HepG2 (cell line): ENCODE results near the gene LIPC.

Source experiments
- BRCA1 ChIP-seq: sonication (generic); formaldehyde crosslinking; IDR thresholded peaks from 2 replicates; pipeline ENCODE4 v1.4.0; 2020; ENCODE audit warnings: missing genetic modification reagents
- CBX5 ChIP-seq: sonication (generic); formaldehyde crosslinking; IDR thresholded peaks from 2 replicates; pipeline ENCODE4 v1.4.0; 2020; ENCODE audit warnings: missing genetic modification reagents, borderline replicate concordance
- TAF1 ChIP-seq: sonication (generic); formaldehyde crosslinking; IDR thresholded peaks from 2 replicates; pipeline ENCODE4 v1.4.0; 2020; ENCODE audit warnings: missing genetic modification reagents
- ZNF10 ChIP-seq: sonication (generic); formaldehyde crosslinking; IDR thresholded peaks from 2 replicates; pipeline ENCODE4 v1.4.0; 2020; ENCODE audit warnings: mild to moderate bottlenecking, low read depth, missing genetic modification reagents, borderline replicate concordance
- ZNF557 ChIP-seq: sonication (generic); formaldehyde crosslinking; IDR thresholded peaks from 2 replicates; pipeline ENCODE4 v1.4.0; 2020; ENCODE audit warnings: missing genetic modification reagents
- TF ChIP-seq, protein P1 (sequence below): sonication (generic); formaldehyde crosslinking; IDR thresholded peaks from 2 replicates; pipeline ENCODE4 v1.5.0; 2020; ENCODE audit warnings: mild to moderate bottlenecking, missing genetic modification reagents, moderate library complexity

DNA sequence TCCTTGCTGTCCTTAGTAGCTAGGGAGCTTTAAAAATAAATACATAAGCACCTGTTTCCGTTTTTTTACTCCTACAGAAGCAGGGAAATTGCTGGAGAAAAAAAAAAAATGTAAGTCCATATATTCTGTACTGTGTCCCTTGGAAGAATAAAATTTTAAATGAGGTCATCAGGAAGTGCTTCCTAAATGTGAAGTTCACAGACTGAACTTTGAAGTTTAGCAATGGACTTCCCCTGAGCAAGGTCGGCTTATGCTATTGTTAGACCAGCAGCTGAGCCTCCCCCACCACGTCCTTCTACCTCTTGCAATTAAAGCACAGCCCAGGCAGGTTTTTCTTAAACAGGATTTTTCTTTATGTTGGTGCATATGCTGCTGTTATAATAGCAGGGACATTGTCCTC is 26.3 kb downstream of the LIPC start:
- TF ChIP-seq BRCA1 (no peak), ZNF557 (no peak), ZNF10 (no peak), TAF1 (CRISPR knock-in tag) (no peak), CBX5 (CRISPR knock-in tag) (no peak)
- TF ChIP-seq, protein P1, sequence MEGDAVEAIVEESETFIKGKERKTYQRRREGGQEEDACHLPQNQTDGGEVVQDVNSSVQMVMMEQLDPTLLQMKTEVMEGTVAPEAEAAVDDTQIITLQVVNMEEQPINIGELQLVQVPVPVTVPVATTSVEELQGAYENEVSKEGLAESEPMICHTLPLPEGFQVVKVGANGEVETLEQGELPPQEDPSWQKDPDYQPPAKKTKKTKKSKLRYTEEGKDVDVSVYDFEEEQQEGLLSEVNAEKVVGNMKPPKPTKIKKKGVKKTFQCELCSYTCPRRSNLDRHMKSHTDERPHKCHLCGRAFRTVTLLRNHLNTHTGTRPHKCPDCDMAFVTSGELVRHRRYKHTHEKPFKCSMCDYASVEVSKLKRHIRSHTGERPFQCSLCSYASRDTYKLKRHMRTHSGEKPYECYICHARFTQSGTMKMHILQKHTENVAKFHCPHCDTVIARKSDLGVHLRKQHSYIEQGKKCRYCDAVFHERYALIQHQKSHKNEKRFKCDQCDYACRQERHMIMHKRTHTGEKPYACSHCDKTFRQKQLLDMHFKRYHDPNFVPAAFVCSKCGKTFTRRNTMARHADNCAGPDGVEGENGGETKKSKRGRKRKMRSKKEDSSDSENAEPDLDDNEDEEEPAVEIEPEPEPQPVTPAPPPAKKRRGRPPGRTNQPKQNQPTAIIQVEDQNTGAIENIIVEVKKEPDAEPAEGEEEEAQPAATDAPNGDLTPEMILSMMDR (CRISPR knock-in tag): no peak
